H1 (cell line): Measurements from ENCODE around the gene TTC34. TPM values are rescaled to one million over a fixed set of nuclear protein-coding genes. Genes with fewer than 3 reads are reported as not detected.

Experiments
- CTCF ChIA-PET: fragments of 300-600 bp; sonication (Branson Sonifier 250); formaldehyde crosslinking; loops from one replicate; lab custom pipeline; 2021; ENCODE audit not compliant: partially characterized antibody; lab: Charles Lee
- POLR2A ChIA-PET: fragments of 300-600 bp; sonication (Branson Sonifier 250); formaldehyde crosslinking; loops from one replicate; lab custom pipeline; 2021; ENCODE audit warnings: inconsistent platforms; ENCODE audit not compliant: partially characterized antibody; lab: Charles Lee
- DNase-seq, 2 experiments: peaks; one replicate each; pipeline versions ENCODE4 v3.0.0 to v3.0.0-alpha.2; 2010 to 2022; ENCODE audit warnings: low spot score in 2 of 2, low read depth in 1 of 2, mixed read lengths in 1 of 2
- FAIRE-seq: peaks from 2 replicates; lab custom pipeline; 2011; peaks lifted over from hg19 to GRCh38; lab: Jason Lieb, UNC
- H2AFZ ChIP-seq: 2 replicates; pipeline ENCODE4 v1.8.1; 2012; ENCODE audit warnings: low read length, inconsistent platforms
- H2AK5ac ChIP-seq: 2 replicates; pipeline ENCODE4 v1.6.1; 2013; ENCODE audit warnings: low read depth, low read length
- H2BK120ac ChIP-seq: replicated peaks from 2 replicates; pipeline ENCODE3; 2013; ENCODE audit warnings: low read depth, low read length, inconsistent platforms
- H2BK12ac ChIP-seq: 2 replicates; pipeline ENCODE4 v1.6.1; 2013; ENCODE audit warnings: low read depth, low read length
- H2BK15ac ChIP-seq: 2 replicates; pipeline ENCODE4 v1.6.1; 2013; ENCODE audit warnings: low read length
- H2BK20ac ChIP-seq: 2 replicates; pipeline ENCODE4 v1.6.1; 2013; ENCODE audit warnings: low read length
- H2BK5ac ChIP-seq: 2 replicates; pipeline ENCODE4 v1.6.1; 2013; ENCODE audit warnings: low read depth, low read length
- H3K14ac ChIP-seq: 2 replicates; pipeline ENCODE4 v1.6.1; 2013; ENCODE audit warnings: inconsistent platforms; ENCODE audit not compliant: insufficient read length
- H3K18ac ChIP-seq: 2 replicates; pipeline ENCODE4 v1.6.1; 2013; ENCODE audit warnings: low read length; ENCODE audit errors: extremely low read depth
- H3K23ac ChIP-seq: 2 replicates; pipeline ENCODE4 v1.6.1; 2013; ENCODE audit warnings: inconsistent platforms; ENCODE audit not compliant: insufficient read length
- H3K23me2 ChIP-seq: 2 replicates; pipeline ENCODE4 v1.6.1; 2013; ENCODE audit warnings: low read depth, low read length
- H3K27ac ChIP-seq: 2 replicates; pipeline ENCODE4 v1.6.1; 2011; ENCODE audit warnings: low read depth, low read length, inconsistent platforms
- H3K27me3 ChIP-seq, 4 experiments: replicated peaks in 1 of 4; 1 replicate in 1 of 4; 2 replicates in 3 of 4; pipeline versions ENCODE4 v1.6.1 to v1.8.1; 2011 to 2013; ENCODE audit warnings: low read length in 3 of 4, mild to moderate bottlenecking in 3 of 4, inconsistent platforms in 2 of 4, mixed read lengths in 2 of 4, moderate library complexity in 1 of 4; ENCODE audit not compliant: control insufficient read depth in 3 of 4, insufficient read depth in 3 of 4; ENCODE audit errors: extremely low read depth in 1 of 4
- H3K36me3 ChIP-seq, 4 experiments: 2 replicates each; pipeline versions ENCODE4 v1.6.1 to v1.8.1; 2011 to 2013; ENCODE audit warnings: mild to moderate bottlenecking in 4 of 4, low read length in 3 of 4, moderate library complexity in 2 of 4, control low read depth in 1 of 4, inconsistent platforms in 1 of 4; ENCODE audit not compliant: insufficient read depth in 4 of 4, control insufficient read depth in 2 of 4
- H3K4ac ChIP-seq: replicated peaks from 2 replicates; pipeline ENCODE3; 2013; ENCODE audit warnings: low read length, low read depth, mixed read lengths, inconsistent platforms; ENCODE audit not compliant: insufficient read length
- H3K4me1 ChIP-seq, 4 experiments: replicated peaks in 1 of 4; 1 replicate in 1 of 4; 2 replicates in 3 of 4; pipeline versions ENCODE4 v1.6.1 to v1.8.1; 2011 to 2013; ENCODE audit warnings: low read length in 3 of 4, inconsistent platforms in 2 of 4, mixed read lengths in 1 of 4; ENCODE audit not compliant: insufficient read depth in 4 of 4, control insufficient read depth in 3 of 4
- H3K4me2 ChIP-seq, 2 experiments: 2 replicates each; pipeline versions ENCODE4 v1.6.1 to v1.8.1; 2011 to 2013; ENCODE audit warnings: low read depth in 2 of 2, low read length in 2 of 2, control low read depth in 1 of 2, inconsistent platforms in 1 of 2, mild to moderate bottlenecking in 1 of 2; ENCODE audit not compliant: insufficient read depth in 1 of 2
- H3K4me3 ChIP-seq, 4 experiments: fragments of 200-600, 300-600 bp in 1 of 4; sonication (generic), shearing (Covaris generic), sonication (Bioruptor Twin) in 1 of 4; 2 replicates each; pipeline versions ENCODE4 v1.5.1 to v1.8.1; 2011 to 2016; ENCODE audit warnings: low read length in 4 of 4, low read depth in 3 of 4, control low read depth in 2 of 4, inconsistent platforms in 2 of 4, mild to moderate bottlenecking in 2 of 4, mixed read lengths in 1 of 4, moderate library complexity in 1 of 4; ENCODE audit not compliant: insufficient read depth in 2 of 4; ENCODE audit errors: extremely low read depth in 1 of 4
- H3K56ac ChIP-seq: replicated peaks from 2 replicates; pipeline ENCODE3; 2013; ENCODE audit warnings: low read depth, mild to moderate bottlenecking, mixed read lengths, low read length, inconsistent platforms; ENCODE audit not compliant: insufficient read length
- H3K79me1 ChIP-seq: 2 replicates; pipeline ENCODE4 v1.6.1; 2013; ENCODE audit warnings: low read depth, low read length, control low read depth
- H3K79me2 ChIP-seq, 2 experiments: 2 replicates each; pipeline versions ENCODE4 v1.6.1 to v1.8.1; 2012 to 2013; ENCODE audit warnings: low read length in 2 of 2, mild to moderate bottlenecking in 2 of 2, inconsistent platforms in 1 of 2; ENCODE audit not compliant: insufficient read depth in 2 of 2, control insufficient read depth in 1 of 2
- H3K9ac ChIP-seq, 4 experiments: replicated peaks in 1 of 4; 1 replicate in 1 of 4; 2 replicates in 3 of 4; pipeline versions ENCODE4 v1.6.1 to v1.8.1; 2011 to 2013; ENCODE audit warnings: low read depth in 3 of 4, low read length in 3 of 4, control low read depth in 2 of 4, mild to moderate bottlenecking in 2 of 4, moderate library complexity in 2 of 4, inconsistent platforms in 1 of 4; ENCODE audit errors: extremely low read depth in 1 of 4
- H3K9me3 ChIP-seq, 2 experiments: 2 replicates each; pipeline versions ENCODE4 v1.6.1 to v1.8.1; 2012 to 2013; ENCODE audit warnings: mild to moderate bottlenecking in 2 of 2, moderate library complexity in 2 of 2, control low read depth in 1 of 2, inconsistent platforms in 1 of 2, low read depth in 1 of 2, low read length in 1 of 2, mixed read lengths in 1 of 2; ENCODE audit not compliant: insufficient read depth in 2 of 2
- H4K20me1 ChIP-seq, 2 experiments: replicated peaks in 1 of 2; 2 replicates each; pipeline versions ENCODE3 to v1.8.1; 2011 to 2013; ENCODE audit warnings: inconsistent platforms in 2 of 2, low read length in 2 of 2, mild to moderate bottlenecking in 1 of 2; ENCODE audit not compliant: insufficient read depth in 2 of 2, control insufficient read depth in 1 of 2
- H4K5ac ChIP-seq: 2 replicates; pipeline ENCODE4 v1.6.1; 2013; ENCODE audit warnings: low read length, low read depth, mixed read lengths, inconsistent platforms; ENCODE audit not compliant: insufficient read length
- H4K8ac ChIP-seq: 2 replicates; pipeline ENCODE4 v1.8.0; 2013; ENCODE audit warnings: mild to moderate bottlenecking, moderate library complexity, low read length, inconsistent platforms; ENCODE audit not compliant: insufficient read depth; ENCODE audit errors: extremely low read depth
- H4K91ac ChIP-seq: replicated peaks from 2 replicates; pipeline ENCODE3; 2013; ENCODE audit warnings: low read length, mixed read lengths, inconsistent platforms; ENCODE audit not compliant: insufficient read length
- BCL11A ChIP-seq, 2 experiments: IDR thresholded peaks; one replicate each; pipeline ENCODE4 v1.6.1; 2011; ENCODE audit warnings: low read depth in 2 of 2, low read length in 2 of 2, mild to moderate bottlenecking in 2 of 2
- CEBPB ChIP-seq: IDR thresholded peaks from 2 replicates; pipeline ENCODE4 v1.6.1; 2012; ENCODE audit warnings: low read depth, low read length
- CREB1 ChIP-seq: IDR thresholded peaks from 2 replicates; pipeline ENCODE4 v1.6.1; 2012; ENCODE audit warnings: inconsistent platforms
- CTBP2 ChIP-seq: IDR thresholded peaks from 2 replicates; pipeline ENCODE4 v1.7.0; 2011; ENCODE audit warnings: borderline replicate concordance, mild to moderate bottlenecking, moderate library complexity, mixed read lengths, low read length; ENCODE audit not compliant: insufficient read depth, insufficient read length
- EGR1 ChIP-seq: IDR thresholded peaks from 2 replicates; pipeline ENCODE4 v1.6.1; 2011; ENCODE audit warnings: low read depth, low read length, borderline replicate concordance
- EZH2 ChIP-seq: fragments of 200-600 bp; sonication (generic); IDR thresholded peaks from 2 replicates; pipeline ENCODE4 v1.7.1; 2012; ENCODE audit warnings: low read depth, mild to moderate bottlenecking, moderate library complexity, low read length, inconsistent platforms; ENCODE audit not compliant: severe bottlenecking
- KDM4A ChIP-seq: IDR thresholded peaks from one replicate; pipeline ENCODE4 v1.7.1; 2012; ENCODE audit warnings: low read depth, mild to moderate bottlenecking, moderate library complexity, low read length, inconsistent platforms; ENCODE audit not compliant: severe bottlenecking
- MAX ChIP-seq: IDR thresholded peaks from 2 replicates; pipeline ENCODE4 v1.6.1; 2012; ENCODE audit warnings: inconsistent platforms
- SP1 ChIP-seq: IDR thresholded peaks from 2 replicates; pipeline ENCODE4 v1.6.1; 2011; ENCODE audit warnings: low read depth, low read length
- TAF7 ChIP-seq: optimal IDR thresholded peaks from 2 replicates; pipeline ENCODE3; 2011; ENCODE audit warnings: low read depth, mild to moderate bottlenecking, inconsistent platforms, low read length, moderate library complexity, borderline replicate concordance
- TBP ChIP-seq: IDR thresholded peaks from 2 replicates; pipeline ENCODE4 v1.6.1; 2011; ENCODE audit warnings: low read depth, low read length, improper control_type of control experiment
- WGBS, 2 experiments: shearing (Covaris generic) in 1 of 2; methylation state at CpG; one replicate each; pipeline versions ENCODE4 v1.1.6 to v1.1.7; 2013 to 2015; ENCODE audit warnings: low lambda C conversion rate in 2 of 2, mixed read lengths in 2 of 2, inconsistent platforms in 1 of 2, low coverage in 1 of 2, missing lambda C conversion rate in 1 of 2; ENCODE audit not compliant: insufficient replicate concordance in 2 of 2, insufficient coverage in 1 of 2, insufficient read length in 1 of 2; ENCODE audit errors: extremely low coverage in 1 of 2, missing lambda C conversion rate in 1 of 2; 5-methylcytosine and 5-hydroxymethylcytosine counted together
- polyA plus RNA-seq, 7 experiments: library from polyadenylated mRNA; depleted of rRNA in 3 of 7; stranded (reverse) in 5 of 7; unstranded in 2 of 7; fragments of >200 nt in 5 of 7; fragments of 200-250 nt in 2 of 7; gene quantifications; 1 replicate in 5 of 7; 2 replicates in 1 of 7; 4 replicates in 1 of 7; pipeline versions ENCODE4 v1.2.1 to v1.2.3, GENCODE V29; 2011 to 2013; ENCODE audit warnings: missing spikeins in 2 of 7, mixed read lengths in 2 of 7
- total RNA-seq: library from RNA; stranded (reverse); fragmentation: NEBNext Ultra II Directional; extraction: Animal tissue kit (Norgen Biotek cat#: 25700); gene quantifications from 2 replicates; pipeline ENCODE4 v1.2.1, GENCODE V29; 2021

TTC34 gene
- total and polyA plus RNA-seq, 2 of the 8 experiments (the other 6 are each of a cell fraction or from before 2014, with no cell fraction given) = 0.23 to 0.50 TPM

GRCh38 chr1:2803086-2803930, 1.8 kb upstream of the TTC34 start:
- DNase-seq = no peak
- Histone ChIP-seq H2BK12ac (no peak overlapping the region), H4K91ac (no peak overlapping the region), H3K27me3 (no peaks in the 10 kb centered on the region), H2BK5ac (no peak overlapping the region), H2AFZ (no peak overlapping the region), H3K14ac (no peak overlapping the region), H2AK5ac (no peak overlapping the region), H3K4me1 (no peaks in the 10 kb centered on the region), H3K56ac (no peak overlapping the region), H3K9ac (no peak overlapping the region), H4K8ac (no peak overlapping the region), H3K4me2 (no peak overlapping the region), H3K9me3 (peaks cover 65 to 100% of the 10 kb centered on the region in 2 experiments), H3K27ac (no peak overlapping the region), H3K18ac (no peak overlapping the region), H3K79me2 (no peaks in the 10 kb centered on the region), H3K23me2 (no peaks in the 10 kb centered on the region), H3K79me1 (no peaks in the 10 kb centered on the region), H3K36me3 (no peaks in the 10 kb centered on the region; a peak in 1 of 8 replicates), H3K4me3 (no peak overlapping the region), H4K5ac (no peak overlapping the region), H3K23ac (no peak overlapping the region), H4K20me1 (no peaks in the 10 kb centered on the region), H2BK15ac (no peak overlapping the region), H3K4ac (no peak overlapping the region)
- FAIRE-seq = no peak
- 86% methylated on average over 35 of the region's 37 CpGs; no CpG with 5 or more reads in 1 of the 2 experiments for WGBS, 2 experiments
- TF ChIP-seq SP1 (no peak), EGR1 (no peak), CREB1 (no peak), EZH2 (no peak), TAF7 (no peak), BCL11A (IDR thresholded peaks at IDR 0.05; ENCODE audit: low read depth in 2 of 2, low read length in 2 of 2) (no peak), TBP (no peak), MAX (no peak), CEBPB (no peak), KDM4A (no peak), CTBP2 (no peak)
- TF ChIP-seq, all 59 proteins: peak for 0
- Histone ChIP-seq H2BK20ac (no peak overlapping the region), H2BK120ac (no peak overlapping the region)
- ChIA-PET POLR2A (no interaction called here), CTCF (no interaction called here)
